Ovary (tissue), 3 donors: ENCODE results near the gene UBL4A.

Experiments used
- EP300 ChIP-seq: sonication (generic); formaldehyde crosslinking; IDR thresholded peaks from one replicate; pipeline ENCODE4 v1.6.1; 2017; ENCODE audit warnings: antibody characterized with exemption
- POLR2A ChIP-seq: fragments of 450-650 bp; IDR thresholded peaks from one replicate; pipeline ENCODE4 v1.6.1; 2017; ENCODE audit warnings: antibody characterized with exemption, mild to moderate bottlenecking, moderate library complexity
- TF ChIP-seq, protein P1 (sequence below), 3 donors: fragments of 450-650 bp in 2 of 3; fragments of 200-600 bp in 1 of 3; IDR thresholded peaks; one replicate each; pipeline versions ENCODE4 v1.5.1 to v1.8.0; 2016 to 2022; ENCODE audit warnings: antibody characterized with exemption in 3 of 3, mild to moderate bottlenecking in 1 of 3
- donor health status: DM: no; HTN: no; CAD: no.

DNA sequence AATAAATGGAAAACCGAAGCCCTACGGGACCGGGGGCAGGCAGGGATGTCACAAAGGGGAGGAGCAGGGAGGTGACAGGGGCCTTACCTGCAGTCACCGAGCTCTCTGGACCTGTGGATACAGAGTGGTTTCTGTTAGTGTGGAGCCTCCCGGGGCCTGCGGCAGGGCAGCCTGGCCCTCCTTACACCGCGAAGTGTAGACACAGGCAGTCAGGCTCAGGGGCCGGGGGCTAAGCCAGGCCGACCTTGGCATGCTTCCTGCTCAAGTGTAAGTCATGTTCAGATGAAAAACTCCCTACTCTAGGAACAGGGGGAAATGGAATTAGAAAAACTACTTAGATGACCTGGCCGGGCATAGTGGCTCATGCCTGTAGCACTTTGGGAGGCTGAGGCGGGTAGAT, 25.3 kb upstream of the UBL4A start:
- TF ChIP-seq EP300 (no peak), POLR2A (no peak)
- TF ChIP-seq, protein P1, sequence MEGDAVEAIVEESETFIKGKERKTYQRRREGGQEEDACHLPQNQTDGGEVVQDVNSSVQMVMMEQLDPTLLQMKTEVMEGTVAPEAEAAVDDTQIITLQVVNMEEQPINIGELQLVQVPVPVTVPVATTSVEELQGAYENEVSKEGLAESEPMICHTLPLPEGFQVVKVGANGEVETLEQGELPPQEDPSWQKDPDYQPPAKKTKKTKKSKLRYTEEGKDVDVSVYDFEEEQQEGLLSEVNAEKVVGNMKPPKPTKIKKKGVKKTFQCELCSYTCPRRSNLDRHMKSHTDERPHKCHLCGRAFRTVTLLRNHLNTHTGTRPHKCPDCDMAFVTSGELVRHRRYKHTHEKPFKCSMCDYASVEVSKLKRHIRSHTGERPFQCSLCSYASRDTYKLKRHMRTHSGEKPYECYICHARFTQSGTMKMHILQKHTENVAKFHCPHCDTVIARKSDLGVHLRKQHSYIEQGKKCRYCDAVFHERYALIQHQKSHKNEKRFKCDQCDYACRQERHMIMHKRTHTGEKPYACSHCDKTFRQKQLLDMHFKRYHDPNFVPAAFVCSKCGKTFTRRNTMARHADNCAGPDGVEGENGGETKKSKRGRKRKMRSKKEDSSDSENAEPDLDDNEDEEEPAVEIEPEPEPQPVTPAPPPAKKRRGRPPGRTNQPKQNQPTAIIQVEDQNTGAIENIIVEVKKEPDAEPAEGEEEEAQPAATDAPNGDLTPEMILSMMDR (IDR thresholded peaks at IDR 0.05): no peak
